Osteoblast (primary cell): ENCODE results near the gene CBFB. TPM values are rescaled to one million over a fixed set of nuclear protein-coding genes. Genes with fewer than 3 reads are reported as not detected.
A peak's percentile ranks its signal among the peaks of the same experiment; 100 is the strongest.

ENCODE experiments used
- DNase-seq: peaks from one replicate; pipeline ENCODE4 v3.0.0; 2011; ENCODE audit warnings: low spot score, mixed read lengths; ENCODE audit not compliant: insufficient read length; ENCODE audit errors: missing footprints
- H2AFZ ChIP-seq: 2 replicates; pipeline ENCODE4 v1.6.0; 2011; ENCODE audit warnings: mild to moderate bottlenecking, low read length
- H3K27ac ChIP-seq: 2 replicates; pipeline ENCODE4 v1.5.1; 2011; ENCODE audit warnings: mild to moderate bottlenecking, low read depth, low read length, moderate library complexity
- H3K27me3 ChIP-seq: 2 replicates; pipeline ENCODE4 v1.6.0; 2012; ENCODE audit warnings: mild to moderate bottlenecking, control low read depth, inconsistent platforms, low read length, moderate library complexity; ENCODE audit not compliant: insufficient read depth
- H3K36me3 ChIP-seq: 2 replicates; pipeline ENCODE4 v1.5.1; 2011; ENCODE audit warnings: mild to moderate bottlenecking, low read length, control low read depth, moderate library complexity; ENCODE audit not compliant: insufficient read depth
- H3K4me1 ChIP-seq: 2 replicates; pipeline ENCODE4 v1.5.1; 2011; ENCODE audit warnings: mild to moderate bottlenecking, low read length, control low read depth, moderate library complexity; ENCODE audit not compliant: insufficient read depth
- H3K4me2 ChIP-seq: 2 replicates; pipeline ENCODE4 v1.6.0; 2011; ENCODE audit warnings: mild to moderate bottlenecking, low read length; ENCODE audit not compliant: insufficient read depth
- H3K4me3 ChIP-seq: fragments of 200-600 bp; sonication (generic); 3 replicates; pipeline ENCODE4 v1.5.1; 2012; ENCODE audit warnings: mild to moderate bottlenecking, low read length, inconsistent platforms; ENCODE audit not compliant: insufficient read depth
- H3K79me2 ChIP-seq: 2 replicates; pipeline ENCODE4 v1.6.0; 2012; ENCODE audit warnings: mild to moderate bottlenecking, low read length, control low read depth, inconsistent platforms; ENCODE audit not compliant: insufficient read depth
- H3K9me3 ChIP-seq: 2 replicates; pipeline ENCODE4 v1.5.1; 2011; ENCODE audit warnings: low read depth, low read length, control low read depth
- H4K20me1 ChIP-seq: 2 replicates; pipeline ENCODE4 v1.6.0; 2012; ENCODE audit warnings: mild to moderate bottlenecking, low read length, control low read depth; ENCODE audit not compliant: insufficient read depth
- CTCF ChIP-seq: IDR thresholded peaks from 2 replicates; pipeline ENCODE4 v1.5.1; 2011; ENCODE audit warnings: mild to moderate bottlenecking, low read depth, low read length, moderate library complexity; ENCODE audit errors: extremely low read depth
- total RNA-seq: library from RNA; depleted of rRNA; stranded (reverse); fragments of >200 nt; gene quantifications from 2 replicates; pipeline ENCODE4 v1.2.3, GENCODE V29; 2012

Gene CBFB
- total RNA-seq, 1 donor = 63.0 TPM

DNA sequence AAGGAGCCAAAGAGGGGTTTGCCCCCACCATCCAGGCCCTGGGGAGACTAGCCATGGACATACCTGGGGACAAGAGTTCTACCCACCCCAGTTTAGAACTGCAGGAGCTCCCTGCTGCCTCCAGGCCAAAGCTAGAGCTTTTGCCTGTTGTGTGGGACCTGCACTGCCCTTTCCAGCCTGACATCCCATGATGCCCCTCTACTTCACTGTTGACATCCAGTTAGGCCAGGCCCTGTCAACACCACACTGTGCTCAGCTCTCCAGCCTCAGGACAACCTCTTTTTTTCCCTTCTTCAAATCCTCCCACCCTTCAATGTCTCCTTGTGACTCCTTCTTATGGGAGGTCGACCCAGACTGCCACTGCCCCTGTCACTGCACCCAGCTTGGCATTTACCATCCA is 19.8 kb upstream of the CBFB start:
- H3K79me2 ChIP-seq = no peaks in the 10 kb centered on the region
- no peak overlapping the region for H3K4me3 ChIP-seq
- no peak overlapping the region for H3K27ac ChIP-seq
- H3K27me3 ChIP-seq = no peaks in the 10 kb centered on the region
- no peak for TF ChIP-seq CTCF
- no peaks in the 10 kb centered on the region for H3K36me3 ChIP-seq
- no peak for DNase-seq
- peaks cover 14% of the 10 kb centered on the region for H3K4me1 ChIP-seq
- H2AFZ ChIP-seq = no peak overlapping the region
- H3K4me2 ChIP-seq = no peak overlapping the region
- H4K20me1 ChIP-seq = no peaks in the 10 kb centered on the region
- no peaks in the 10 kb centered on the region for H3K9me3 ChIP-seq

GRCh38 chr16:67011274-67011673 is 17.7 kb upstream of the CBFB start:
- Histone ChIP-seq H3K4me2 (no peak overlapping the region), H4K20me1 (no peaks in the 10 kb centered on the region), H3K4me3 (no peak overlapping the region), H3K27ac (no peak overlapping the region), H3K9me3 (no peaks in the 10 kb centered on the region), H3K27me3 (no peaks in the 10 kb centered on the region), H2AFZ (no peak overlapping the region), H3K36me3 (no peaks in the 10 kb centered on the region), H3K79me2 (no peaks in the 10 kb centered on the region), H3K4me1 (peaks cover 20% of the 10 kb centered on the region)
- no peak for TF ChIP-seq CTCF
- DNase-seq = no peak

- peak overlapping the region; percentile 80 for H3K4me2 ChIP-seq
- no peaks in the 10 kb centered on the region for H3K27me3 ChIP-seq
- no peak for TF ChIP-seq CTCF
- H3K9me3 ChIP-seq = no peaks in the 10 kb centered on the region
- no peak overlapping the region for H3K27ac ChIP-seq
- DNase-seq = peak; percentile 78
- no peaks in the 10 kb centered on the region for H4K20me1 ChIP-seq
- H3K4me3 ChIP-seq = peak overlapping the region; percentile 68
- peak overlapping the region; percentile 72 for H2AFZ ChIP-seq
- no peaks in the 10 kb centered on the region for H3K36me3 ChIP-seq
- peaks cover 12% of the 10 kb centered on the region for H3K4me1 ChIP-seq
- no peaks in the 10 kb centered on the region for H3K79me2 ChIP-seq
These were observed 15.6 kb upstream of the CBFB start for GRCh38 chr16:67013233-67013822.

GRCh38 chr16:67013823-67014633 is 14.9 kb upstream of the CBFB start:
- no peaks in the 10 kb centered on the region for H3K27me3 ChIP-seq
- DNase-seq = peak; percentile 96

More at GRCh38 chr16:67013823-67014633, 14.9 kb upstream of the CBFB start:
- Histone ChIP-seq H3K4me3 (peak overlapping the region; percentile 68), H3K4me1 (peaks cover 12% of the 10 kb centered on the region), H3K79me2 (no peaks in the 10 kb centered on the region), H3K9me3 (no peaks in the 10 kb centered on the region), H3K27ac (no peak overlapping the region), H3K36me3 (no peaks in the 10 kb centered on the region), H2AFZ (peak overlapping the region; percentile 75), H3K4me2 (peak overlapping the region; percentile 80), H4K20me1 (no peaks in the 10 kb centered on the region)
- TF ChIP-seq CTCF = no peak
